ENCODE data around the gene HMCN2. TPM values are rescaled to one million over a fixed set of nuclear protein-coding genes. Genes with fewer than 3 reads are reported as not detected.

HMCN2 gene
- total RNA-seq, 1 donor from 2014 or later, result 9.3 TPM

DNA sequence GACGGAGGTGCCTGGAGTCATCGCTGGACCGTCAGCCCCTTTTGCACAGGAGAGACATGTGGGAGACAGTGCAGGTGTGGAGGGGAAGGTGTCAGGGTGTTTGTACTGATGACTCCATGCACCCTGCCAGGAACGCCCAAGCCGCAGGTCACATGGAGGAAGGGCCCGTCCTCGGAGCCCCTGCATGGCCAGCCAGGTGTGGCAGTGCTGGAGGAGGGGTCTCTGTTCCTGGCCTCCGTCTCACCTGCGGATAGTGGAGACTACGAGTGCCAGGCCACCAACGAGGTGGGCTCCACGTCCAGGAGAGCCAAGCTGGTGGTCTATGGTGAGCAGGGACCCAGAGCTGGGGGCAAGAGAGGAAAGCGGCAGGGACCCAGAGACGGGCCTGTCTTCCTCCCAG lies 81.5 kb downstream of the HMCN2 start:
- no peak overlapping the region for H3K27ac Mint-ChIP-seq (ENCODE audit: unreplicated experiment)
- H3K27me3 Mint-ChIP-seq (ENCODE audit: unreplicated experiment), result peaks cover 1% of the 10 kb centered on the region
- peaks cover 4% of the 10 kb centered on the region for H3K9me3 Mint-ChIP-seq (ENCODE audit: unreplicated experiment)
- TF ChIP-seq, protein P1, sequence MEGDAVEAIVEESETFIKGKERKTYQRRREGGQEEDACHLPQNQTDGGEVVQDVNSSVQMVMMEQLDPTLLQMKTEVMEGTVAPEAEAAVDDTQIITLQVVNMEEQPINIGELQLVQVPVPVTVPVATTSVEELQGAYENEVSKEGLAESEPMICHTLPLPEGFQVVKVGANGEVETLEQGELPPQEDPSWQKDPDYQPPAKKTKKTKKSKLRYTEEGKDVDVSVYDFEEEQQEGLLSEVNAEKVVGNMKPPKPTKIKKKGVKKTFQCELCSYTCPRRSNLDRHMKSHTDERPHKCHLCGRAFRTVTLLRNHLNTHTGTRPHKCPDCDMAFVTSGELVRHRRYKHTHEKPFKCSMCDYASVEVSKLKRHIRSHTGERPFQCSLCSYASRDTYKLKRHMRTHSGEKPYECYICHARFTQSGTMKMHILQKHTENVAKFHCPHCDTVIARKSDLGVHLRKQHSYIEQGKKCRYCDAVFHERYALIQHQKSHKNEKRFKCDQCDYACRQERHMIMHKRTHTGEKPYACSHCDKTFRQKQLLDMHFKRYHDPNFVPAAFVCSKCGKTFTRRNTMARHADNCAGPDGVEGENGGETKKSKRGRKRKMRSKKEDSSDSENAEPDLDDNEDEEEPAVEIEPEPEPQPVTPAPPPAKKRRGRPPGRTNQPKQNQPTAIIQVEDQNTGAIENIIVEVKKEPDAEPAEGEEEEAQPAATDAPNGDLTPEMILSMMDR (IDR thresholded peaks at IDR 0.05; ENCODE audit: partially characterized antibody, unreplicated experiment), result no peak
- no peak for DNase-seq
- H3K4me3 Mint-ChIP-seq (ENCODE audit: unreplicated experiment), result no peak overlapping the region
- peaks cover 2% of the 10 kb centered on the region for H3K4me1 Mint-ChIP-seq (ENCODE audit: low read depth, unreplicated experiment)
- H3K36me3 Mint-ChIP-seq (ENCODE audit: unreplicated experiment), result no peaks in the 10 kb centered on the region

DNA sequence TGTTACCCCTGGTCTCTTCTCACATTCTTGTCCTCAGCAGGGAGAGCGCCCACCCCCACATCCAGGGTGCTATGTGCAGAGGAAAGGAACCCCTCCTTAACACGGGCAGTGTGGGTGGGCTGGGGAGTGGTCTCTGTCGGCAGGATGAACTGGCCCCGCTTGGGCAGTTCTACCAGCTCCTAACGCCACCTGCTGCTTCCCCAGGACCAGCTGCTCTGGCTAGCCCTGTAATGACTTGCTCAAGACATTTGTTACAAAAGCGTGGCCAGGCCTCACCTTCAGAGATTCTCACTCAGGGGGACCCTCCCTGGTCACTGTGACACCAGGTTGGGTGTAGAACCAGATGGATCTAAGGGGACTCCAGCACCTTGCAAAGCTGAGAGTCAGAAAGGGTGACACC lies 82.4 kb downstream of the HMCN2 start:
- DNase-seq, result no peak
- H3K9me3 Mint-ChIP-seq (ENCODE audit: unreplicated experiment), result peaks cover 4% of the 10 kb centered on the region

DNA sequence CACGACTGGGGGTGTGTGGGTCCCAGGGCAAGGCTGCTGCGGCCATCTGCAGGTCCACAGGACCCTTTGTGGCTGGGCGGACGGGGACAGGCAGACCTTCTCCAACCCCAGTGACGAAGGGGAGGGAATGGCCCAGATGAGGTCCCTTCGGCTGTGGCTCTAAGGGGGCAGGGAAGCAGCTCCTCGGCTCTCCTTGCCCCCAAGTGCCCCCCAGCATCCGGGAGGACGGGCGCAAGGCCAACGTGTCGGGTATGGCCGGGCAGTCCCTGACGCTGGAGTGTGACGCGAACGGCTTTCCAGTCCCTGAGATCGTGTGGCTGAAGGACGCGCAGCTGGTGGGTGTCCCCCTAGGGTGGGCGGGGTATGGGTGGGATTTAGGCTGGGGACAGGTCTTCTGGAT lies 82.8 kb downstream of the HMCN2 start:
- Mint-ChIP-seq H3K27me3 (ENCODE audit: unreplicated experiment) (peaks cover 1% of the 10 kb centered on the region), H3K27ac (ENCODE audit: unreplicated experiment) (no peak overlapping the region), H3K36me3 (ENCODE audit: unreplicated experiment) (no peaks in the 10 kb centered on the region), H3K4me1 (ENCODE audit: low read depth, unreplicated experiment) (peaks cover 2% of the 10 kb centered on the region), H3K4me3 (ENCODE audit: unreplicated experiment) (no peak overlapping the region), H3K9me3 (ENCODE audit: unreplicated experiment) (peaks cover 4% of the 10 kb centered on the region)
- TF ChIP-seq, protein P1 (IDR thresholded peaks at IDR 0.05; ENCODE audit: partially characterized antibody, unreplicated experiment), result no peak
- no peak for DNase-seq

More for the DNA sequence above, 82.4 kb downstream of the HMCN2 start:
- no peaks in the 10 kb centered on the region for H3K36me3 Mint-ChIP-seq (ENCODE audit: unreplicated experiment)
- H3K27me3 Mint-ChIP-seq (ENCODE audit: unreplicated experiment), result peaks cover 1% of the 10 kb centered on the region
- H3K4me3 Mint-ChIP-seq (ENCODE audit: unreplicated experiment), result no peak overlapping the region
- TF ChIP-seq, protein P1 (IDR thresholded peaks at IDR 0.05; ENCODE audit: partially characterized antibody, unreplicated experiment), result no peak
- peaks cover 2% of the 10 kb centered on the region for H3K4me1 Mint-ChIP-seq (ENCODE audit: low read depth, unreplicated experiment)
- H3K27ac Mint-ChIP-seq (ENCODE audit: unreplicated experiment), result no peak overlapping the region

DNA sequence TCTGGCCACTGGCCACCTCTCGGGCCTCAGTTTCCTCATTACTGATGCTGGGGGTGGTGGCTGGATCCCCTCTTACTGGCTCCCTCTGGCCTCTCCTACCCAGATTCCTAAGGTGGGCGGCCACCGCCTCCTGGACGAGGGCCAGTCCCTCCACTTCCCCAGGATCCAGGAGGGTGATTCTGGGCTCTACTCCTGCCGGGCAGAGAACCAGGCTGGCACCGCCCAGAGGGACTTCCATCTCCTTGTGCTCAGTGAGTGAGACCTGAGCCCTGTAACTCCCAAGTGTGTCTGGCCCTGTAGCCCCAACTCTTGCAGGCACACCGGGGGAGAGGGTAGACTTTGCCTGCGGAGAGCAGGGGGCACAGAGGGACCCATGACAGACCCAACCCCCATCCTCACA lies 83.3 kb downstream of the HMCN2 start:
- H3K9me3 Mint-ChIP-seq (ENCODE audit: unreplicated experiment), result peaks cover 4% of the 10 kb centered on the region
- no peak overlapping the region for H3K27ac Mint-ChIP-seq (ENCODE audit: unreplicated experiment)
- H3K4me3 Mint-ChIP-seq (ENCODE audit: unreplicated experiment), result no peak overlapping the region
- TF ChIP-seq, protein P1 (IDR thresholded peaks at IDR 0.05; ENCODE audit: partially characterized antibody, unreplicated experiment), result no peak
- no peaks in the 10 kb centered on the region for H3K36me3 Mint-ChIP-seq (ENCODE audit: unreplicated experiment)
- DNase-seq, result no peak
- peaks cover 6% of the 10 kb centered on the region for H3K4me1 Mint-ChIP-seq (ENCODE audit: low read depth, unreplicated experiment)
- peaks cover 1% of the 10 kb centered on the region for H3K27me3 Mint-ChIP-seq (ENCODE audit: unreplicated experiment)

DNA sequence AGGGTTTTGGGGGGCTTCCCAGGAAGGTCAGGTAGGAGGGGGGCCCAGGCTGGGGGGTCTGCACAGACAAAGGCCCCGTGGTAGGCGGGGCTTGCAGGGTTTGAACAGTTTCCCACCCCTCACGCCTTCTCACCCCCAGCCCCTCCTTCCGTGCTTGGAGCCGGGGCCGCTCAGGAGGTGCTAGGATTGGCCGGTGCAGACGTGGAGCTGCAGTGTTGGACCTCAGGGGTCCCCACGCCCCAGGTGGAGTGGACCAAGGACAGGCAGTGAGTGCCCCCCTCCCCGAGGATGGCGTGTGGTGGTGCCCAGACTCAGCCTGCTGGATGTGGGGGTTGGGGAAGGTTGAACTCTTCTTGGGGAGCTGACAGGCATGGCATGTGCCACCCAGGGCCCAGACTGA lies 83.8 kb downstream of the HMCN2 start:
- H3K36me3 Mint-ChIP-seq (ENCODE audit: unreplicated experiment), result no peaks in the 10 kb centered on the region
- peaks cover 1% of the 10 kb centered on the region for H3K27me3 Mint-ChIP-seq (ENCODE audit: unreplicated experiment)
- H3K4me1 Mint-ChIP-seq (ENCODE audit: low read depth, unreplicated experiment), result peaks cover 6% of the 10 kb centered on the region
- no peak overlapping the region for H3K27ac Mint-ChIP-seq (ENCODE audit: unreplicated experiment)
- H3K9me3 Mint-ChIP-seq (ENCODE audit: unreplicated experiment), result peaks cover 4% of the 10 kb centered on the region
- TF ChIP-seq, protein P1 (IDR thresholded peaks at IDR 0.05; ENCODE audit: partially characterized antibody, unreplicated experiment), result no peak
- no peak for DNase-seq
- no peak overlapping the region for H3K4me3 Mint-ChIP-seq (ENCODE audit: unreplicated experiment)

All from glutamatergic neuron (in vitro differentiated cells).